IPS-15b (cell line): ENCODE data around the gene SOST.

Experiments
- H3K27me3 ChIP-seq: one replicate; pipeline ENCODE4 v1.6.1; 2013; ENCODE audit warnings: low read length; ENCODE audit not compliant: control insufficient read depth, insufficient read depth
- H3K36me3 ChIP-seq: one replicate; pipeline ENCODE4 v1.6.1; 2013; ENCODE audit warnings: low read length; ENCODE audit not compliant: control insufficient read depth, insufficient read depth
- H3K4me1 ChIP-seq: one replicate; pipeline ENCODE4 v1.6.1; 2013; ENCODE audit warnings: mild to moderate bottlenecking, low read length; ENCODE audit not compliant: control insufficient read depth, insufficient read depth
- H3K4me3 ChIP-seq: one replicate; pipeline ENCODE4 v1.5.1; 2013; ENCODE audit warnings: low read depth, low read length
- H3K9ac ChIP-seq: one replicate; pipeline ENCODE4 v1.6.1; 2013; ENCODE audit warnings: low read depth, mild to moderate bottlenecking, low read length
- H3K9me3 ChIP-seq: one replicate; pipeline ENCODE4 v1.6.1; 2013; ENCODE audit warnings: mild to moderate bottlenecking, low read length; ENCODE audit not compliant: control insufficient read depth, insufficient read depth

The SOST gene

GRCh38 chr17:43733956-43734355 is 24.6 kb downstream of the SOST start:
- Histone ChIP-seq H3K27me3 (no peaks in the 10 kb centered on the region), H3K9me3 (peaks cover 8% of the 10 kb centered on the region), H3K9ac (no peak overlapping the region), H3K4me3 (no peak overlapping the region), H3K36me3 (no peaks in the 10 kb centered on the region), H3K4me1 (peaks cover 2% of the 10 kb centered on the region)

- Histone ChIP-seq H3K9me3 (peaks cover 8% of the 10 kb centered on the region), H3K27me3 (no peaks in the 10 kb centered on the region), H3K36me3 (no peaks in the 10 kb centered on the region), H3K4me1 (peaks cover 2% of the 10 kb centered on the region), H3K4me3 (no peak overlapping the region), H3K9ac (no peak overlapping the region)
Measured at GRCh38 chr17:43732958-43733357, 25.6 kb downstream of the SOST start.

- H3K36me3 ChIP-seq, result no peaks in the 10 kb centered on the region
- H3K9ac ChIP-seq, result no peak overlapping the region
- H3K9me3 ChIP-seq, result peaks cover 4% of the 10 kb centered on the region
- peaks cover 2% of the 10 kb centered on the region for H3K4me1 ChIP-seq
- no peaks in the 10 kb centered on the region for H3K27me3 ChIP-seq
- H3K4me3 ChIP-seq, result no peak overlapping the region
Measured at GRCh38 chr17:43728081-43728480, 30.5 kb downstream of the SOST start.

- no peak overlapping the region for H3K9ac ChIP-seq
- no peaks in the 10 kb centered on the region for H3K4me1 ChIP-seq
- H3K27me3 ChIP-seq, result no peaks in the 10 kb centered on the region
- H3K36me3 ChIP-seq, result no peaks in the 10 kb centered on the region
- H3K4me3 ChIP-seq, result no peak overlapping the region
- H3K9me3 ChIP-seq, result no peaks in the 10 kb centered on the region
Measured at GRCh38 chr17:43723697-43724359, 34.8 kb downstream of the SOST start.

- Histone ChIP-seq H3K9ac (no peak overlapping the region), H3K27me3 (no peaks in the 10 kb centered on the region), H3K9me3 (no peaks in the 10 kb centered on the region), H3K36me3 (no peaks in the 10 kb centered on the region), H3K4me1 (peaks cover 5% of the 10 kb centered on the region), H3K4me3 (no peak overlapping the region)
Measured at GRCh38 chr17:43722870-43723665, 35.5 kb downstream of the SOST start.

- H3K9ac ChIP-seq, result no peak overlapping the region
- no peaks in the 10 kb centered on the region for H3K27me3 ChIP-seq
- no peaks in the 10 kb centered on the region for H3K36me3 ChIP-seq
- no peak overlapping the region for H3K4me3 ChIP-seq
- H3K9me3 ChIP-seq, result no peaks in the 10 kb centered on the region
- H3K4me1 ChIP-seq, result peaks cover 5% of the 10 kb centered on the region
Measured at GRCh38 chr17:43722269-43722619, 36.3 kb downstream of the SOST start.

GRCh38 chr17:43721537-43722268 is 36.9 kb downstream of the SOST start:
- Histone ChIP-seq H3K4me3 (no peak overlapping the region), H3K36me3 (no peaks in the 10 kb centered on the region), H3K9ac (no peak overlapping the region), H3K27me3 (no peaks in the 10 kb centered on the region), H3K4me1 (peaks cover 5% of the 10 kb centered on the region), H3K9me3 (no peaks in the 10 kb centered on the region)

- H3K27me3 ChIP-seq, result peaks cover 2% of the 10 kb centered on the region
- no peaks in the 10 kb centered on the region for H3K9me3 ChIP-seq
- H3K4me3 ChIP-seq, result peak overlapping the region; percentile 64
- no peaks in the 10 kb centered on the region for H3K36me3 ChIP-seq
- H3K4me1 ChIP-seq, result peaks cover 5% of the 10 kb centered on the region
- H3K9ac ChIP-seq, result peak overlapping the region; percentile 61
Measured at GRCh38 chr17:43720311-43721060, 38.1 kb downstream of the SOST start.

- Histone ChIP-seq H3K4me1 (peaks cover 5% of the 10 kb centered on the region), H3K36me3 (no peaks in the 10 kb centered on the region), H3K9me3 (no peaks in the 10 kb centered on the region), H3K27me3 (peaks cover 11% of the 10 kb centered on the region), H3K4me3 (no peak overlapping the region), H3K9ac (no peak overlapping the region)
Measured at GRCh38 chr17:43719578-43719977, 39.0 kb downstream of the SOST start.

- Histone ChIP-seq H3K27me3 (peaks cover 19% of the 10 kb centered on the region), H3K4me3 (no peak overlapping the region), H3K9me3 (no peaks in the 10 kb centered on the region), H3K4me1 (peaks cover 5% of the 10 kb centered on the region), H3K36me3 (no peaks in the 10 kb centered on the region), H3K9ac (no peak overlapping the region)
Measured at GRCh38 chr17:43718544-43718943, 40.0 kb downstream of the SOST start.

GRCh38 chr17:43717913-43718312 is 40.7 kb downstream of the SOST start:
- Histone ChIP-seq H3K4me1 (peaks cover 5% of the 10 kb centered on the region), H3K36me3 (no peaks in the 10 kb centered on the region), H3K4me3 (no peak overlapping the region), H3K9me3 (no peaks in the 10 kb centered on the region), H3K27me3 (peaks cover 25% of the 10 kb centered on the region), H3K9ac (no peak overlapping the region)
